GM12892 (cell line): ENCODE measurements around the gene ARHGAP26.
"Not testable (repeated sequence)": the region's sequence is repeated elsewhere in the genome, so short reads cannot be mapped to it uniquely, and the experiment has no call there.

Experiments used
- DNase-seq: peaks from one replicate; pipeline ENCODE4 v3.0.0; 2011; ENCODE audit not compliant: insufficient read length
- FAIRE-seq: peaks from 2 replicates; lab custom pipeline; 2011; peaks lifted over from hg19 to GRCh38; lab: Jason Lieb, UNC
- POLR2A ChIP-seq: IDR thresholded peaks from 2 replicates; pipeline ENCODE4 v1.6.1; 2011; ENCODE audit warnings: low read depth, low read length, control low read depth
- POLR2AphosphoS5 ChIP-seq: IDR thresholded peaks from 2 replicates; pipeline ENCODE4 v1.6.1; 2011; ENCODE audit warnings: low read depth, low read length, control low read depth
- TAF1 ChIP-seq: IDR thresholded peaks from 2 replicates; pipeline ENCODE4 v1.6.1; 2011; ENCODE audit warnings: low read depth, mild to moderate bottlenecking, control low read depth, low read length, borderline replicate concordance

ARHGAP26 gene

DNA sequence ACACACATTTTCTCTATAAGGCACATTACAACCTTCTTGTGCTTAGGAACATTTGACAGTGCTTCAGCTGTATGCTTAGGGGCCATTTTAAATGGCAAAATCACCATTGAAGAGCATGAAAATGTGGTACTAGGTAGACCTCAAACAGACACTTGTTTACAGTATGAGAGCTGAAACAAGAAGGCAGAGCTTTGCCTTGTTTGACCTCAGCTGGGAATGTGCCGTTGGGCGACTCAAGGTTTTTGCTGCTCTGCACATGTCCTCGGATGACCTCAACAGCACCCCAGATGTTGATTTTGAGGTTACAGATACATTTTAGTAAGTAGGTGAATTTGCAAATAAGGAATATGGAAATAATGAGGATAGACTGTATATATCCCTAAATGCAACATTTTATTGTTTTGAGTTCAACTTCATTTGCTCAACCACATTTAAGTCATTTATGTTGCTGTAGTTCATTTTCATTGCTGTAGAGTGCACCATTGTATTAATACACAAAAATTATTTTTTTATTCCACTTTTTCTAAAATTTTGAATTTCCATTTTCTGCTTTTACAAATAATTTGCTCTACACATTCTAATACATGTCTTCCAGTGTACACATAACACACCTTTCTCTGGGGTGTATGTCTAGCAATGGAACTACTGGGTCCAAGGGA, 426.6 kb downstream of the ARHGAP26 start:
- DNase-seq (no peak), FAIRE-seq (no peak)
- TF ChIP-seq POLR2A (no peak), TAF1 (no peak), POLR2AphosphoS5 (no peak)

DNA sequence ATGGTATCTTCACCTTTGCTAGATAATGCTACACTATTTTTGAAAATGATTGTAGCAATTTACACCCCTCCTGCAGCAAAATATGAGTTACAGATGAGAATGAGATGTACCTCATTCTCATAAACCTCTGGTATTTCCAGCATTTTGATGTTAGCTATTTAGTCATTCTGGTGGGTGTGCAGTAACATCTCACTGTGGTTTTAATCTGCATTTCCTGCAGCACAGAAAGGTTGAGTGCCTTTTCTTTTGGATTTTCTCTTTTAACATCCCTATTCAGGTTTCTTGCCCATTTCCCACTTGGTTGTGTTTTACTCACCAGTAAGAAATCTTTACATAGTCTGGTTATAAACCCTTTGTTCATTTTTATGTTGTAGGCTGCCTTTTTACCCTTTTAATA, 427.1 kb downstream of the ARHGAP26 start:
- DNase-seq (no peak), FAIRE-seq (no peak)
- no peak for TF ChIP-seq POLR2AphosphoS5
- no peak for TF ChIP-seq TAF1
- TF ChIP-seq POLR2A, result no peak

DNA sequence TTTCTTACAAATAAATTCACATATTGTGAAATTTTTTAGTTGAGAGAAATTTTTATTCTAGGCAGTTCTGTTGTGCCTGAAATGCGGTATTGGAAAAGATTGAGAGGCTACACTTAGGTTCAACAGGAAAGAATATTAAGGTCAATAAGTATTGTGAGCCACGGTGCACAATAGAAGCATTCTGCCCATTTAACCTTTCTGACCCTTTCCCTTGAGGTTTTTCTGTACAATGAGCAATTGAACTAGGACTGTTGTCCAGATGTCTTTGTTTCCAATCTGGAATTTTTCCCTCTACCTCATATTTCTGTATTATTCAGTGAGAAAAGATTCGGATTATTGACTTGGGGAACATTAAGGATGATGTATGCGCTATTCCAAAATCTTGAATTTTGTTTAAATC, 428.2 kb downstream of the ARHGAP26 start:
- FAIRE-seq (no peak), DNase-seq (no peak)
- TF ChIP-seq POLR2AphosphoS5, result no peak
- TF ChIP-seq POLR2A, result no peak
- TF ChIP-seq TAF1, result no peak

DNA sequence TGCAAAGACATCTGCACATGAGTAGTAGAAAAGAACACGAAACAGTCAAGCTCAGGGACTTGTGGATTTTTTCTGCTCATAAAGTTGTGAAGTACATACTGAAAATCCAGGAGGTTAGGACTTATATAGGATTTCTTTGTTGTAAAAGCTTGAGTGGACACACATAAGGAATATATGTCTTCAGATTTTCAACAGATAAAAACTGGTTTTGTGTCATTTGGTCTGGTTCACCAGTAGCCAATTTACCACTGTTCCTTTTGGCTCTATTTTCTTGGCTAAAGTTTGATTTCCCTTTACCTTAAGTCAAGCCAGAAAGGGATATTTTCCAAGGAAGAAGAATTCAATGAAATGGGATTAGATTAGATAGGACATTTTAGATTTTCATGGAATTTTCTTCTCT, 429.0 kb downstream of the ARHGAP26 start:
- DNase-seq, result no peak
- TF ChIP-seq POLR2A (no peak), POLR2AphosphoS5 (no peak), TAF1 (no peak)
- no peak for FAIRE-seq

DNA sequence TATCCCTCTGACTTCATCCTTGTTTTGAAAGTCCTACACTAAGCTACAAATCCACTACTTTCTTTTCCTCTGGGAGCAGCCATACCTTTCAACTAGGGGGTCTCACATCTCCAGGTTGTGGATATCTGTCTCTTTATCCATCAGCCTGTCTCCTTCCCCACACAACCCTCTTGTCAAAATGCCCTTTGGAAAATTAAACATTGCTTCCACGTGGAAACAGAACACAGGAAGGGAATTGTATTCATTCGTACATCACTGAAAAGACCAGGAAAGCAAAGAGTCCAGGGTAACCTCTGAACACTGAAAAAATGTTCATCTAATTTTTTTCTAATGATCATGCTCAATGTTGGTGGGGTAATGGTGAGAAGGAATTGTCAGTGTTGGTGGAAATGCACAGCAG, 429.7 kb downstream of the ARHGAP26 start:
- FAIRE-seq (no peak), DNase-seq (no peak)
- no peak for TF ChIP-seq POLR2A
- no peak for TF ChIP-seq TAF1
- TF ChIP-seq POLR2AphosphoS5, result no peak

DNA sequence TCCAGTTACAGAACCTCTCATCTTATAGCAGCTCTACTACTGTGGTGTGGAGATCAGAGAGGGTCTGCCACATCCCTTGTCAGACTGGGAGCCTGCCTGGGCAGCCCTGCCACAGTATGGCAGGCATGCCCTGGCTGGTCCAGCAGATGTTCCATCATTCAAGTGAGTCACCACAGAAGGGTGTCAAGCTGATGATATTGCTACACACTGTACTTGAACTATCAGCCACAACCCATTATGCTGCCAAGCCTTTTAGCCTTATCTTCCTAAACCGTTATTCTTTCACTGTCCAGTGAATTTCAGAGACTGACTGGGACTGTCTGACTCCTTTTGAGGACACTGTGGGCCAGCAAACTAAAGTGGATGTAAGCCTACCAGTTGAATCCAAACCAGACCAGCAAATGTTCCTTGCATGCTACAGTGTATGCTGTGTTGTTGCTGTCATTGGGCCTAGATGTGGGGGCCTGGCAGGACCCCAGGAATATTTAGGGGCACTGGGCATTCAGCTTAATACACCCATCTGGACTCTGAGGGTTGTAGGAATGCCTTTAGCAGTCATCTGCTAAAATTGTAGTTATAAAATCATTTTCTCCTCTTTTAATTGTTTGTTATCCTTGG, 430.7 kb downstream of the ARHGAP26 start:
- no peak for DNase-seq
- TF ChIP-seq POLR2AphosphoS5 (no peak), POLR2A (no peak), TAF1 (no peak)
- FAIRE-seq, result peak; percentile 67

DNA sequence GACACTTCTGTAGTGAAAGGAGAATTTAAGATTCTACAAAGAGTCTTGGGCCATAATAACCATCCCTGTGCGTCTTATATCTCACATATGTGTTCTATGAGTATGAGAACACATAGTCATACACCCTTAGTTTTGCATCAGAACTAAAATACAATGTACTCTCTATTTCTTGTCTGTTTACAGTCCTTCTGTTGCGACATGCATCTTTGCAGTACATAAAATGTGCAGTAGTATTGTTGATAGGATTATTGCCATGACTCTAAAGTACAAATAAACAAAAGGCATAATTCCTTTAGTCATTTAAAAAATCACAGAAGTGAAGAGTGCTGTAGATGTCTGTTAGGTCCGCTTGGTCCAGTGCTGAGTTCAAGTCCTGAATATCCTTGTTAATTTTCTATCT, 431.4 kb downstream of the ARHGAP26 start:
- DNase-seq (no peak), FAIRE-seq (no peak)
- TF ChIP-seq POLR2AphosphoS5 (no peak), TAF1 (no peak), POLR2A (no peak)

DNA sequence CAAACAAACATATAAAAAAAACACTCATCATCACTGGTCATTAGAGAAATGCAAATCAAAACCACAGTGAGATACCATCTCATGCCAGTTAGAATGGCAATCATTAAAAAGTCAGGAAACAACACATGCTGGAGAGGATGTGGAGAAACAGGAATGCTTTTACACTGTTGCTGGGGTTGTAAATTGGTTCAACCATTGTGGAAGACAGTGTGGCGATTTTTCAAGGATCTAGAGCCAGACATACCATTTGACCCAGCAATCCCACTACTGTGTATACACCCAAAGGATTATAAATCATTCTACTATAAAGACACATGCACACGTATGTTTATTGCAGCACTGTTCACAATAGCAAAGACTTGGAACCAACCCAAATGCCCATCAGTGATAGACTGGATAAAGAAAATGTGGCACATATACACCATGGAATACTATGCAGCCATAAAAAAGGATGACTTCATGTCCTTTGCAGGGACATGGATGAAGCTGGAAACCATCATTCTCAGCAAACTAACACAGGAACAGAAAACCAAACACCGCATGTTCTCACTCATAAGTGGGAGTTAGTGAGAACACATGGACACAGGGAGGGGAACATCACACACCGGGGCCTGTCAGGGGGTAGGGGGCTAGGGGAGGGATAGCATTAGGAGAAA, 433.3 kb downstream of the ARHGAP26 start:
- not testable (repeated sequence) for DNase-seq, FAIRE-seq

DNA sequence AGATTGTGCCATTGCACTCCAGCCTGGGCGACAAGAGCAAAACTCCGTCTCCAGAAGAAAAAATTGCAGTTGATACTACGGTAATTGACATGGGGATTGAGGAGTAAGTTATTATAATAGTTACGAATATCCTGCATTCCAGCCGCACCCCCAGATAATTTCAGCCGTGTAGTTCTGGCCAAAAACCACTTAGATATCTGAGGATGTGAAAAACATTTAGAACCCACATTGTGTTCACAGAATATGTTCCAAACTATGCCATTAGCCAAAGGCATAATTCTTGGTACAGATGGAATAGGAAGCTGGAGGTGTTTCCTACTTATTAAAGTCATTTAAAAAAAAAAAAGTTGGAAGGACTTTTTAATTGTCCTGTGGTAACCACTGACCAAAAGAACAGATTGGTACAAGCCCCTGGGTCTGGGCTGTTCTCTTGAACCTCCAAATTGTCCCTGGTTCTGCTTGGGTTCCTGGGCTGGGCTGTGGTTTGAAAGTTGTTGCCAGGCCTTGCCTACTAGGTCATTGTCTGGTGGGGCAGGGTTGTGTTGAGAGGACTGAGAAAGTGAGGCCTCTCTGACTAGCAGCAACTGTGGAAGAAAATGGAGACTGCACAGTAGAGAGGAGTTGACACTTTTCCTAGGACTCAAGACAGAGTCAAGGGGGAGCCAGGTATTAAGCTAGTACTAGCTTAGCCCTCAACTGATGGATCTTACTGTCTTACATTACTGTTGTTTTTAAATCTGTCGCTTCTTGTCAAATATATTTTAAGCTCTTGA, 434.5 kb downstream of the ARHGAP26 start:
- FAIRE-seq, result no peak
- TF ChIP-seq POLR2AphosphoS5 (no peak), TAF1 (no peak), POLR2A (no peak)
- DNase-seq, result no peak

DNA sequence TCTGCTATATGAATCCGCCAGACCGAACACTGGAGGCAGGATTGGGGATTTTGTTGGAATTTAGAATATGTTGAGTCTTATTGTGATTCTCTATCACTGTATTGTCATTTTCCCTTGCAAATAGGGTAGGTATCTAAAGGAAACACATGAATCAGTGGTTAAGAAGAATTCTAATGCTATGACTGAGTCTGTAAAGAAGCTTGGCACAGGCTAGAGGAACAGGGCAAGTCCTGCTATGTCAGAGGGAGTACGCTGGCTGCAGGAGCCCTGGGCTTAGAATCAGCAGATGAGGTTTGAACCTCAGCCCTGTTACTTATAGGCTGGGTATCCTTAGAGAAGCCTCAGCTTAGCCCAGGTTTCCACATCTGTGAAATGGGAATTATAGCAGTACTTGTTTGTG, 435.2 kb downstream of the ARHGAP26 start:
- TF ChIP-seq TAF1 (no peak), POLR2A (no peak; the same call in 1 of the 2 replicates), POLR2AphosphoS5 (no peak)
- FAIRE-seq (no peak), DNase-seq (no peak)

DNA sequence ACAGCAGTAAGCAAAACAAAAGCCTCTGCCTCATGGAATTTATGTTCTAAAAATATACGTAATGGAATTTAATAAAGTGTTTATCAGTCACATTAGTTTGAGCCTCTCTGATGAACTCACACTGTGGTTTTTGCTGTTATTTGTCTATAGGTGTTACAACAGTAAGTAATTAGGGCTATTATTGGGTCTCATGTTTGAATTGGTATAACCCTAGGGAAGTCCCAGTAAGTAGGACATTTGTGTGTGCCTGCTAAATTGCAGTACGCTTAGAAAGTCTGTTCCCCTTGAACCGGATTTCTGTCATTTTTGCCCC, 435.7 kb downstream of the ARHGAP26 start:
- FAIRE-seq (no peak), DNase-seq (no peak)
- TF ChIP-seq POLR2A (no peak; the same call in 1 of the 2 replicates), POLR2AphosphoS5 (no peak)
